HG02798 (cell line): ENCODE results near the gene CFAP70.
"Not testable (repeated sequence)": the region's sequence is repeated elsewhere in the genome, so short reads cannot be mapped to it uniquely, and the experiment has no call there.

Source experiments
- ATAC-seq: cut with Tn5 transposase; IDR thresholded peaks from one replicate; pipeline ENCODE4 v1.9.1; 2021; ENCODE audit warnings: mild to moderate bottlenecking; ENCODE audit not compliant: unreplicated experiment, poor library complexity

The CFAP70 gene

GRCh38 chr10:73261362-73261995 is 97.2 kb downstream of the CFAP70 start:
- no peak for ATAC-seq

GRCh38 chr10:73258612-73259011 is 100.1 kb downstream of the CFAP70 start:
- not testable (repeated sequence) for ATAC-seq

DNA sequence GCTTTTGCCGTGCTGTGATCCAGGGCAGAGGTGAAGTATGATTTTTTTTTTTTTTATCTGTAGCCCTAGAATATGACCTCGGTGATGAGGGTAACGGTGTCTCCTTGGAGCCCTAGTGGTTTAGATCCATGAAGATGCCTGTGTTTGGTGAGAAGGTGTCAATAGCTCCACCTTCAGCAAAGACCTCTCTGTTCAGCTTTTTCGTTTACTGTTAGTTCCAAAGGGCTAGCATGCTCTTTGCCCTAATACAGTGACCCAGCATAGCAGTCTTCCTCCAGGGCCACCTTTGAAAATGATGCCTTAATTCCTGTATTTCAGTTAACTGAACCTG is 105.5 kb downstream of the CFAP70 start:
- ATAC-seq: no peak

GRCh38 chr10:73252445-73253224 is 106.0 kb downstream of the CFAP70 start, which contains the start of gene MRPS16:
TSS of gene MRPS16 (minus strand) at chr10:73252644. CDS start at chr10:73252482, 162 bp downstream.
- peak; percentile 89 for ATAC-seq

GRCh38 chr10:73251683-73252444 is 106.8 kb downstream of the CFAP70 start:
- no peak for ATAC-seq

DNA sequence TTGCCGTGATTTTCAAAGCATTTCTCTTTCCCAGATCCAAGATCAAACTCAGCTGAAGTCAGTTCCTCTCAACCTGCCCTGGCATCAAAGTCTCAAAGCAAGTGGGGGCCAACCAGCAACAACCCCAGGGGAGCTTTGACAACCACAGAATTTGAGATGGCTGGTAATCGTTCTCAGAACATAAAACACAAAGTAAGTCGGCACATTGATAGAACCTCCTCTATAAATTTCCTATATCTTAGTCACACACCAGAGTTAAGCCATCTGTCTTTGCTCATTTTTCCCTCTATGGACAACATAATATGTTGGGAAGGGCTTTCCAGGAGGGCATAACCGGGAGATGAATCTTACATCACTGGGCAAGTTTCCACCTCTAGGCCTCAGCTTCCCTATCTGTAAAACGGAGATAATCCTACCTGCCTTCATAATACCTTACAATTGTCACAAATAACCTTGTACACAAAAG is 110.4 kb downstream of the CFAP70 start:
- ATAC-seq: no peak

GRCh38 chr10:73247509-73248258 is 111.0 kb downstream of the CFAP70 start:
- no peak for ATAC-seq

DNA sequence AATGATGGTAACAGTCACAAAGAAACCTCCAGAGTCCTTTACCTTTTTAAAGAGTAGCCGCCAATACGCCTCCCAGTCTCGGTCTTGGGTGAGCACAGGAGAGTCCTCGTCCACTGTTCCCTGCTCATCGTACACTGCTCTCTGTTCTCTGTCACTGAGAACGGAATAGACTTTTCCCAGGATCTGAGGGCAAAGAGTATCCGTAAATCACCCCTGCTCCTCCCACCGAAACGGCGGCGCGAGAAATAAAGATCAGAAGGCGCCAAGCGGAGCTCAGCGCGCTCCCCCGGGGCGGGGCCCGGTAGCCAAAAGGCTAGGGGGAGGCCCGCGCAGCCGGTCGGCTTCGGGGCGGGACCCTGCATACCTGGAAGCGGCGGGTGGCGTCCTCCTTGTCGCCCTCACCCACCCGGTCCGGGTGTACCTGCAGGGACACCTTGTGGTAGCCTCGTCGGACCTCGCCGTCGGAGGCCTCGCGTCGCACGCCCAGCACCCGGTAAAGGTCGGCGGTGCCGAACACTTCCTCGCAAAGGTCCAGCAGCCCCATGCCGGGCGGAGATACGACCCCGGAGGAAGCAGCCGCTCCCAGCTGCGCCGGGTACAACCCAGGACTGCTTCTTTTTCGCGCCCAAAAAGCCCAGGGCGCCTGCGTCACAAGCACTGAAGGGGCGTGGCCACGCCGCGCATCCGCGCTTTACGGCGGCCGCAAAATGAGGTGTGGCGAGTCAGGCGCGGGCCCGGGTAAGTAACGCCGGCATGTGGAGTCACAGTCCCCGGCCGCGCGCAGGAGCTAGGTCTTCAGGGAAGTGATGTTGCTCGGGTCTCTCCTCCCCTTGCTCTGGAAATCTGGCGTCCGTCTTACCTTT is 111.8 kb downstream of the CFAP70 start, which contains the start of gene DNAJC9:
DNAJC9 (minus strand) TSS at position 610 of the 863 bp plus-strand sequence; CDS start at position 544, 66 bp downstream.
- peak; percentile 85 for ATAC-seq

GRCh38 chr10:73246322-73246645 is 112.4 kb downstream of the CFAP70 start:
- no peak for ATAC-seq

GRCh38 chr10:73244866-73245477 is 113.7 kb downstream of the CFAP70 start:
- no peak for ATAC-seq

GRCh38 chr10:73239908-73240307 is 118.8 kb downstream of the CFAP70 start:
- no peak for ATAC-seq

- ATAC-seq: no peak
These were observed 119.6 kb downstream of the CFAP70 start for GRCh38 chr10:73238990-73239566.

GRCh38 chr10:73234695-73235094 is 124.0 kb downstream of the CFAP70 start:
- no peak for ATAC-seq

DNA sequence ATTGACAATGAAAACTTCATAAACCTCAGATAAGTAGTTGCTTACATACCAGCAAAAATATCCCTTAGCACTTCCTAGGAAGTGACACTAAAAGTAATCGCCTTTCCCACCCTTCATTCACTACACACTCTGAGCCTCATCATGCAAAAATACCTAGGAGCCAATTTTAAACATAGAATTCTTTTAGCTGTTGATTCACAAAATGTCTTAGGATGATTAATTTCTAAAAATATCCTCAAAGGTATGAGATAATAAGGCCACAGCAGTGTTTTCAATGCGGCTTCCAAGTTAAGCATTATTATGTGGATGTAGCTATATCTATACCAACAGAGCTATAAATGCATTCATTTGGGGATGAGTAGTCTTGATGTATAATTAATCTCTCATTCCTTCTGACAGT is 124.8 kb downstream of the CFAP70 start:
- no peak for ATAC-seq

DNA sequence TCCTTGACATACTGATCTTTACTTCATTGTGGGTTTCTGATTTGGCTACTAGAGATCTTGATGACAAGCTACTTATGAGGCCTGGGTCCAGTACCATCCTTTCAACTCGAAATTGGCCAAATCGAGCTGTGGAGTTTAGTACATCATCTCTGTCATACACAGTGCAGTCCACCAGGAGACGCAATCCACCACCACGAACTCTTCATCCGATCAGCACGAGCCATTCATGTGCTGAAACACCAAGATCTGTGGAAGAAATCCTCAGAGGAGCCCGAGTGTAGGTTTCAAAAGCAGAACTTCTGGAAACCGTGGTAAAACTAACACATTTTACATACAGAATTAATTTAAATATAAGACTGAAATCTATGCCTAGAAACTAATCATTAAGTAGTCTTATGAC is 125.8 kb downstream of the CFAP70 start:
- no peak for ATAC-seq

DNA sequence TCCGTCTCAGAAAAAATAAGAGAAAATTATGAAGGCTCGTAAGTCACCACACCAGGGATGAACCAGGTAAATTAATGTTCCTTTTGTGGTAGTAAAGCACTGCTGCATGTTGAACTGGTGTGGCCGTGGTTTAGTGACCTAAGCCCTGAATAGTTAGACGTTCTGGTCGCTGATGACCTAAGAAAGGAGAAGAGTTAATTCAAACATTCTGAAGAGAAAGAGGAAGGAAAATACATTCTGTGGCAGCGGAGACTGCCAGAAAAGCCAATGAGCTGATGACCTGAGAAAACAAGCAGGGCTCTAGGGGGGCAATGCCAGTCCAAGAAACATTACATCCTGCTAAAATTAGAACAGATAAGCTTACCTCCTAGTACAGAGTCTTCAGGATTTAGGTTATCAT is 129.1 kb downstream of the CFAP70 start:
- ATAC-seq: no peak

DNA sequence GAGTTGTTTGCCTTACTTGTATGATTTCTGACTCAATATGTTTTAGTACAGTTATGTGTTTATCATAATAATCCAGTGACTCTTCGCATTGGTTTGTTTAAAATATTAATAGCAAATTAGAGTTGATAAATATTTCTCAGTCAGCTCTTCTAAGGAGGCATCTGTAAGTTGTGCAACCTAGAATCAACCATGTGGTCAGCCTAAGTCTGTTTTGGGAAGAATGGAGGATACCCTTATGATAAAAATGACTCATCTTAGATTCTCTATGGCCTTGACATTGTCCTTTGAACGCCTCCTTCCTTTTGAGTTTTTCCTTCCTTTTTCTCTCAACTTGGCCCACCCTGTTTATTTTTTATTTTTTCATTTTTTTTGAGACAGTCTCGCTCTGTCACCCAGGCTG is 130.4 kb downstream of the CFAP70 start:
- no peak for ATAC-seq

- no peak for ATAC-seq
These were observed 132.0 kb downstream of the CFAP70 start for GRCh38 chr10:73226663-73227062.

- no peak for ATAC-seq
These were observed 133.1 kb downstream of the CFAP70 start for GRCh38 chr10:73225518-73225917.
